ENCODE measurements around the gene ALDH16A1. TPM values are rescaled to one million over a fixed set of nuclear protein-coding genes. Genes with fewer than 3 reads are reported as not detected.
"Not testable (repeated sequence)": the region's sequence is repeated elsewhere in the genome, so short reads cannot be mapped to it uniquely, and the experiment has no call there.

Gene ALDH16A1
- total and polyA plus RNA-seq, 11 donors, result 3.4 to 18.6 (median 8.5) TPM

DNA sequence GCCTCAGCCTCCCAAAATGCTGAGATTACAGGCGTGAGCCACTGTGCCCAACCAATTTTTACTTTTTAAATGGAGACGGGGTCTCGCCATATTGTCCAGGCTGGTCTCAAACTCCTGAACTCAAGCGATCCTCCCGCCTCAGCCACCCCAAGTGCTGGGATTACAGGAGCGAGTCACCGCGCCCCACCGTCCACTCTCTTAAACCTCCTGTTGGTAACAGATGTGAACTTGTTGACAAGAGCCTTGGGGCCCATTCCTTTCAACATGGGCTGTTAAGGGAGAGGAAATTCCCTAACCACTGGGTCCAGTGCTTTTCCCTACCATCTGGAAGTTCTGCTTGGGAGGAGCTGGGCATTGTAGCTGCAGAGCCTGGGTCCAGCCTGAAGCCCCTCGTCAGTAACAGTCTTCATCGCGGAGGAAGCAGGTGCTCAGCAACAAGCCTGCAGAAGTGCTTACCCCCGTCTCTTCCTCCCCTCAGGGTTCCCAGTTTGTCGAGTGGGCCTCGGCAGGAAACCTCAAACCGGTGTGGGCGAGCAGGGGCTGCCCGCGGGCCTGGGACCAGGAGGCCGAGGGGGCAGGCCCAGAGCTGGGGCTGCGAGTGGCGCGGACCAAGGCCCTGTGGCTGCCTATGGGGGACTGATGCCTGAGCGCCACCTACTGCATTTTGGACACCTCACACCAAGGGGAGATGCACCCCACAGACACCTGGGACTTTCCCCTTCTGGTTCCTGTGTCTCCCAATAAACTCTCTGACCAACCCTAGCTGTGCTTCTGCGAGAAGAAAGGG lies 17.0 kb downstream of the ALDH16A1 start:
- Histone ChIP-seq H3K27ac (peak overlapping the region in 11 of 12 donors; percentile 59 to 85 (median 74)), H3K27me3 (peaks cover 0 to 6% (median 0%) of the 10 kb centered on the region in 9 donors), H3K9me3 (no peaks in the 10 kb centered on the region), H3K36me3 (peaks cover 0 to 21% (median 6%) of the 10 kb centered on the region in 9 donors), H3K4me3 (peak overlapping the region in 1 of 12 donors; percentile 5), H3K4me1 (peaks cover 0 to 46% (median 19%) of the 10 kb centered on the region in 12 donors)
- intact Hi-C loops (cut with DNase I), result loop anchor here in 1 of 10 donors (2.0 kb wide), 1 partner anchor 17 kb away; the partner anchor contains the start of gene ALDH16A1
- no peak for TF ChIP-seq POLR2A (IDR thresholded peaks at IDR 0.05)
- TF ChIP-seq, protein P1, sequence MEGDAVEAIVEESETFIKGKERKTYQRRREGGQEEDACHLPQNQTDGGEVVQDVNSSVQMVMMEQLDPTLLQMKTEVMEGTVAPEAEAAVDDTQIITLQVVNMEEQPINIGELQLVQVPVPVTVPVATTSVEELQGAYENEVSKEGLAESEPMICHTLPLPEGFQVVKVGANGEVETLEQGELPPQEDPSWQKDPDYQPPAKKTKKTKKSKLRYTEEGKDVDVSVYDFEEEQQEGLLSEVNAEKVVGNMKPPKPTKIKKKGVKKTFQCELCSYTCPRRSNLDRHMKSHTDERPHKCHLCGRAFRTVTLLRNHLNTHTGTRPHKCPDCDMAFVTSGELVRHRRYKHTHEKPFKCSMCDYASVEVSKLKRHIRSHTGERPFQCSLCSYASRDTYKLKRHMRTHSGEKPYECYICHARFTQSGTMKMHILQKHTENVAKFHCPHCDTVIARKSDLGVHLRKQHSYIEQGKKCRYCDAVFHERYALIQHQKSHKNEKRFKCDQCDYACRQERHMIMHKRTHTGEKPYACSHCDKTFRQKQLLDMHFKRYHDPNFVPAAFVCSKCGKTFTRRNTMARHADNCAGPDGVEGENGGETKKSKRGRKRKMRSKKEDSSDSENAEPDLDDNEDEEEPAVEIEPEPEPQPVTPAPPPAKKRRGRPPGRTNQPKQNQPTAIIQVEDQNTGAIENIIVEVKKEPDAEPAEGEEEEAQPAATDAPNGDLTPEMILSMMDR (IDR thresholded peaks at IDR 0.05), result peak in 2 of 12 donors; percentile 4 to 17
- ATAC-seq (no peak), DNase-seq (peak in 1 of 5 donors; percentile 77)
- 83 to 95% (median 91%) methylated on average over 14 to 25 of the region's 25 CpGs for WGBS, 4 donors

DNA sequence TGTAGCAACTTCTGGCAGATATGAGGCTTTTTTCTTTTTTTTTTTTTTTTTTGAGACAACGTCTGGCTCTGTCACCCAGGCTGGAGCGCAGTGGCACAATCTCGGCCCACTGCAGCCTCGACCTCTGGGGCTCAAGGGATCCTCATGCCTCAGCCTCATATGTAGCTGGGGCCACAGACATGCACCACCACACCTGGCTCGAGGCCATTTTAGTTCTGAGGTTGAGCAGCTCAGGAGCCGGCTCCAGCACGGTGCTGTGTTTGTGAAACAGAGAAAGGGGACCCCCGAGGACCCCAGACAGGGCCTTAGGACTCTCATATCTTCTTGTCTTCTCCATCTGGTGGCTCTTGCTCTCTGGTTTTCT lies 17.6 kb downstream of the ALDH16A1 start:
- no peak for ATAC-seq
- Histone ChIP-seq H3K9me3 (no peaks in the 10 kb centered on the region), H3K27ac (peak overlapping the region in 4 of 12 donors; percentile 64 to 81 (median 76)), H3K27me3 (peaks cover 0 to 6% (median 0%) of the 10 kb centered on the region in 9 donors), H3K4me1 (peaks cover 0 to 48% (median 19%) of the 10 kb centered on the region in 12 donors), H3K4me3 (no peak overlapping the region), H3K36me3 (peaks cover 0 to 17% (median 6%) of the 10 kb centered on the region in 9 donors)
- no peak for DNase-seq
- TF ChIP-seq, protein P1 (IDR thresholded peaks at IDR 0.05), result no peak
- TF ChIP-seq POLR2A (IDR thresholded peaks at IDR 0.05), result no peak
- intact Hi-C loops (cut with DNase I), result no loop called here
- WGBS, 4 donors, result 80 to 85% (median 82%) methylated on average over 8 of the region's 8 CpGs

DNA sequence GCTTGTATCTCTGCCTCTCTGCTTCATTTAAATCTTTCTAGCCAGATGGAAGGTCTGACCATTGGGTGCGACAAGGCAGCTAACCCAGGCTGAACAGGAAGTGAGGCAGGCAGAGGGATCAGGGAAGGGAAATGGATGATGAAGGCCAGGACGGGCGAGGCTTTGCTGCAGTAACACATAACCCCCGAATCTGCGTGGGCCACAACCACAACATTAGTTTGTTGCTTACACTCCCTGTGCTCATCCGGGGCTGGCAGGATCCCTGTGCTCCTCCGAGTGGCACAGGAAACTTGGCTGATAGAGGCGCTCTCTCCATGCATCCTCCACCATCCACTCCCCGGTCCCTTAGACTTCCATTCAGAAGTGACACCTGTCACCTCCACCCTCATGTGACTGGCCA lies 19.9 kb downstream of the ALDH16A1 start:
- intact Hi-C loops (cut with DNase I), result no loop called here
- Histone ChIP-seq H3K27ac (peak overlapping the region in 7 of 12 donors; percentile 83 to 93 (median 90)), H3K27me3 (peaks cover 0 to 6% (median 0%) of the 10 kb centered on the region in 9 donors), H3K36me3 (peaks cover 0 to 8% (median 0%) of the 10 kb centered on the region in 9 donors), H3K4me1 (peaks cover 0 to 60% (median 19%) of the 10 kb centered on the region in 12 donors), H3K4me3 (no peak overlapping the region), H3K9me3 (no peaks in the 10 kb centered on the region)
- DNase-seq (peak in 1 of 5 donors; percentile 23), ATAC-seq (no peak)
- 64 to 77% (median 70%) methylated on average over 9 of the region's 9 CpGs for WGBS, 4 donors
- TF ChIP-seq, protein P1 (IDR thresholded peaks at IDR 0.05), result no peak
- no peak for TF ChIP-seq POLR2A (IDR thresholded peaks at IDR 0.05)

DNA sequence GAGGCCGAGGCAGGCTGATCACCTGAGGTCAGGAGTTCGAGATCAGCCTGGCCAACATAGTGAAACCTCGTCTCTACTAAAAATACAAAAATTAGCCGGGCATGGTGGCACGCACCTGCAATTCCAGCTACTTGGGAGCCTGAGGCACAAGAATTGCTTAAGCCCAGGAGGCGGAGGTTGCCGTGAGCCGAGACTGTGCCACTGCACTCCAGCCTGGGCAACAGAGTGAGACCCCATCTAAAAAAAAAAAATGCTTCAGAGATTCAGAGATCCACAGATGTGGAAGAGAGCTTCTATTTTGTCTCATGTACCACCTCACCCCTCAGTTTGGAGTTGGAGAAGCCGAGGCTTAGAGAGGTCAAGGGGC lies 20.5 kb downstream of the ALDH16A1 start:
- 74 to 78% (median 75%) methylated on average over 9 of the region's 9 CpGs for WGBS, 4 donors
- H3K4me3 ChIP-seq, result peak overlapping the region in 10 of 12 donors; percentile 56 to 93 (median 68)
- H3K4me1 ChIP-seq, result peaks cover 0 to 58% (median 17%) of the 10 kb centered on the region in 12 donors
- peak overlapping the region in 11 of 12 donors; percentile 76 to 96 (median 90) for H3K27ac ChIP-seq
- H3K36me3 ChIP-seq; DNase-seq; H3K27me3 ChIP-seq; ATAC-seq; intact Hi-C loops (cut with DNase I); H3K9me3 ChIP-seq: not testable (repeated sequence)

Data from heart left ventricle (tissue), 16 donors.